Cardiac fibroblast (primary cell): ENCODE results near the gene TRIM17.

Experiments
- DNase-seq, 2 donors: peaks; one replicate each; pipeline versions ENCODE4 v3.0.0 to v3.0.0-alpha.2; 2010; ENCODE audit warnings: low read depth in 2 of 2
- H3K4me3 ChIP-seq, 2 donors: replicated peaks in 1 of 2; 1 replicate in 1 of 2; 2 replicates in 1 of 2; pipeline ENCODE4 v1.5.1; 2011; ENCODE audit warnings: low read depth in 2 of 2, low read length in 2 of 2, mild to moderate bottlenecking in 2 of 2, moderate library complexity in 1 of 2
- CTCF ChIP-seq: IDR thresholded peaks from one replicate; pipeline ENCODE4 v1.5.1; 2011; ENCODE audit warnings: low read depth, mild to moderate bottlenecking, low read length, inconsistent platforms

The TRIM17 gene

DNA sequence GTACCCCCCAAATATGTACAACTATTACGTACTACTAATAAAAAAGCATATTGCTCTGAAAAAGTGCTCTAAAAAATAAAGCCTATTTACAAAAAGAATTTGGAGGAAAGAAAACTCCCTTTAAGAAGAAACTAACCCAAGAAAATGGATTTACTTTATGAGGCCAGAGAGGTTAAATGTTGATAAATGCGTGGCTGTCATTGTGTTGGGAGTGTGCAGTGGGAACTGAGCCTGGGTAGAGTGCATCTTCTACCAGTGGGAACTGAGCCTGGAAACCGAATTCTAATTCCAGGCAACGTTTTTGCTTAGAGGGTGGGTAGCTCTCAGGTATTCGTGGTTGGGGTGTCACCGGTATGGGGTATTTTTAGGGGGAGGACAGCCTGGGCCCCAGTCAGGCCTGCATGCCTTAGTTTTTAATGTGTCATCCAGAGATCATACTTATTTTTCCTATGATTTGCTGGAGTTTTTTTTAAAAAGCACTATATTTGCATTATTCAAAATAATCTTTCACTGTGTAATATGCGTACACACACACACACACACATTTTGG, 46.4 kb upstream of the TRIM17 start:
- no peak overlapping the region for H3K4me3 ChIP-seq
- DNase-seq: no peak
- no peak for TF ChIP-seq CTCF

GRCh38 chr1:228462560-228462959, 45.9 kb upstream of the TRIM17 start:
- no peak for DNase-seq
- TF ChIP-seq CTCF: no peak
- H3K4me3 ChIP-seq: no peak overlapping the region

GRCh38 chr1:228460821-228461220, 44.2 kb upstream of the TRIM17 start:
- H3K4me3 ChIP-seq: no peak overlapping the region
- no peak for DNase-seq
- no peak for TF ChIP-seq CTCF

- H3K4me3 ChIP-seq: peak overlapping the region; percentile 55 to 71
- peak; percentile 87 for TF ChIP-seq CTCF
- peak; percentile 84 to 90 for DNase-seq
These were observed 42.7 kb upstream of the TRIM17 start for GRCh38 chr1:228459091-228459993.

DNA sequence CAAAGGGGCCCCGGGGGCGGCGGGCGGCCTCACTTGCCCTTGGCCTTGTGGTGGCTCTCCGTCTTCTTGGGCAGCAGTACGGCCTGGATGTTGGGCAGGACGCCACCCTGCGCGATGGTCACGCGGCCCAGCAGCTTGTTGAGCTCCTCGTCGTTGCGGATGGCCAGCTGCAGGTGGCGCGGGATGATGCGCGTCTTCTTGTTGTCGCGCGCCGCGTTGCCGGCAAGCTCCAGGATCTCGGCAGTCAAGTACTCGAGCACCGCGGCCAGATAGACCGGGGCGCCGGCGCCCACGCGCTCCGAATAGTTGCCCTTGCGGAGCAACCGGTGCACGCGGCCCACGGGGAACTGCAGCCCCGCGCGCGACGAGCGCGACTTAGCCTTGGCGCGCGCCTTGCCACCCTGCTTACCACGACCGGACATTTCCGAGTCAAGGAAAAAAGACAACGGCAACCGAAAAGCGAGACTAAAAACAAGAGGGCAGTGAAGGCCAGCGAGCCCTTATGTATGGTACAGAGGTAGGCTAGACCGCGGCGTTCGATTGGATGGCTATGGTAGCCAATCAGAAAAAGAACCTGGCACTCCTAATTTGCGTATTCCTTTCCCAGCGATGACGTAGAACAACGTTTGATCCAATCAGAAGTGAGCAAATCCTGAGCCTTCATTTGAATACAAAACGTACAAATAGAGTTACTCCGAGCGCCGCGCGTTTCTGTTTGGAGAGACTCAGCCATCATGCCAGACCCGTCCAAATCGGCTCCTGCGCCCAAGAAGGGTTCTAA, 40.9 kb upstream of the TRIM17 start:
- no peak for TF ChIP-seq CTCF
- DNase-seq: peak; percentile 99 to 100

GRCh38 chr1:228457017-228457395, 40.3 kb upstream of the TRIM17 start:
- H3K4me3 ChIP-seq: peak overlapping the region; percentile 71 to 75

More for the DNA sequence above, 40.9 kb upstream of the TRIM17 start:
- H3K4me3 ChIP-seq: peak overlapping the region; percentile 71 to 75

More at GRCh38 chr1:228457017-228457395, 40.3 kb upstream of the TRIM17 start:
- peak in 1 of 2 donors; percentile 11 for DNase-seq
- TF ChIP-seq CTCF: no peak
